ENCODE results near the gene IL13RA1.

Gene IL13RA1

GRCh38 chrX:118726887-118727685 lies at the start of gene IL13RA1:
TSS of gene IL13RA1 (plus strand) at chrX:118727606. CDS start at chrX:118727639, 33 bp downstream.
- TF ChIP-seq CTCF (IDR thresholded peaks at IDR 0.05; ENCODE audit: poor library complexity, severe bottlenecking) = no peak
- Histone ChIP-seq H3K27me3 (ENCODE audit: insufficient read depth, poor library complexity, severe bottlenecking) (no peaks in the 10 kb centered on the region), H3K4me3 (ENCODE audit: severe bottlenecking) (peak within 1 kb of the TSS; percentile 77), H3K27ac (ENCODE audit: poor library complexity, severe bottlenecking) (peak within 1 kb of the TSS; percentile 58), H3K9me3 (ENCODE audit: severe bottlenecking) (no peaks in the 10 kb centered on the region), H3K36me3 (ENCODE audit: low read depth) (no peaks in the 10 kb centered on the region), H3K4me1 (ENCODE audit: insufficient read depth, poor library complexity, severe bottlenecking) (no peaks in the 10 kb centered on the region)
- DNase-seq (ENCODE audit: low spot score) = peak; percentile 66
- ATAC-seq (ENCODE audit: low read depth) = peak; percentile 92

GRCh38 chrX:118679290-118679689 lies 48.1 kb upstream of the IL13RA1 start:
- no peak overlapping the region for H3K4me3 ChIP-seq (ENCODE audit: severe bottlenecking)
- no peaks in the 10 kb centered on the region for H3K36me3 ChIP-seq (ENCODE audit: low read depth)
- H3K4me1 ChIP-seq (ENCODE audit: insufficient read depth, poor library complexity, severe bottlenecking) = no peaks in the 10 kb centered on the region
- ATAC-seq (ENCODE audit: low read depth) (no peak), DNase-seq (ENCODE audit: low spot score) (no peak)
- no peaks in the 10 kb centered on the region for H3K27me3 ChIP-seq (ENCODE audit: insufficient read depth, poor library complexity, severe bottlenecking)
- TF ChIP-seq CTCF (IDR thresholded peaks at IDR 0.05; ENCODE audit: poor library complexity, severe bottlenecking) = no peak
- no peak overlapping the region for H3K27ac ChIP-seq (ENCODE audit: poor library complexity, severe bottlenecking)
- no peaks in the 10 kb centered on the region for H3K9me3 ChIP-seq (ENCODE audit: severe bottlenecking)

- H3K36me3 ChIP-seq (ENCODE audit: low read depth) = no peaks in the 10 kb centered on the region
- no peak for TF ChIP-seq CTCF (IDR thresholded peaks at IDR 0.05; ENCODE audit: poor library complexity, severe bottlenecking)
- no peak overlapping the region for H3K27ac ChIP-seq (ENCODE audit: poor library complexity, severe bottlenecking)
- H3K4me3 ChIP-seq (ENCODE audit: severe bottlenecking) = no peak overlapping the region
- no peaks in the 10 kb centered on the region for H3K4me1 ChIP-seq (ENCODE audit: insufficient read depth, poor library complexity, severe bottlenecking)
- no peaks in the 10 kb centered on the region for H3K9me3 ChIP-seq (ENCODE audit: severe bottlenecking)
- DNase-seq (ENCODE audit: low spot score) (no peak), ATAC-seq (ENCODE audit: low read depth) (no peak)
- no peaks in the 10 kb centered on the region for H3K27me3 ChIP-seq (ENCODE audit: insufficient read depth, poor library complexity, severe bottlenecking)
Measured at GRCh38 chrX:118682258-118683014, 45.0 kb upstream of the IL13RA1 start.

GRCh38 chrX:118685393-118685792 lies 42.0 kb upstream of the IL13RA1 start:
- Histone ChIP-seq H3K9me3 (ENCODE audit: severe bottlenecking) (no peaks in the 10 kb centered on the region), H3K4me1 (ENCODE audit: insufficient read depth, poor library complexity, severe bottlenecking) (no peaks in the 10 kb centered on the region), H3K4me3 (ENCODE audit: severe bottlenecking) (no peak overlapping the region), H3K27ac (ENCODE audit: poor library complexity, severe bottlenecking) (no peak overlapping the region), H3K36me3 (ENCODE audit: low read depth) (no peaks in the 10 kb centered on the region), H3K27me3 (ENCODE audit: insufficient read depth, poor library complexity, severe bottlenecking) (no peaks in the 10 kb centered on the region)
- DNase-seq (ENCODE audit: low spot score) (no peak), ATAC-seq (ENCODE audit: low read depth) (no peak)
- TF ChIP-seq CTCF (IDR thresholded peaks at IDR 0.05; ENCODE audit: poor library complexity, severe bottlenecking) = no peak
